OCI-LY7 (cell line): ENCODE data around the gene SLCO2B1. TPM values are rescaled to one million over a fixed set of nuclear protein-coding genes. Genes with fewer than 3 reads are reported as not detected.

Experiments used
- BruUV-seq: library from RNA; stranded (reverse); fragments of 400-500 nt; replicated peaks from 2 replicates; lab custom pipeline; 2021; lab: Mats Ljungman, UMichigan
- CTCF ChIA-PET: fragments of 300-600 bp; sonication (Branson Sonifier 250); formaldehyde crosslinking; loops from one replicate; lab custom pipeline; 2022; ENCODE audit warnings: antibody characterized with exemption; ENCODE audit not compliant: unreplicated experiment; lab: Charles Lee
- POLR2A ChIA-PET: fragments of 300-600 bp; sonication (Branson Sonifier 250); formaldehyde crosslinking; loops from one replicate; lab custom pipeline; 2022; ENCODE audit warnings: antibody characterized with exemption; lab: Charles Lee
- DNase-seq: peaks from one replicate; pipeline ENCODE4 v3.0.0-alpha.2; 2015; ENCODE audit warnings: low spot score
- H2AFZ ChIP-seq: fragments of 200-600 bp; sonication (generic), shearing (Covaris generic); 2 replicates; pipeline ENCODE4 v1.6.1; 2014; ENCODE audit warnings: mild to moderate bottlenecking, antibody characterized with exemption, low read length, moderate library complexity
- H3K27ac ChIP-seq: fragments of 200-600 bp; sonication (generic); 2 replicates; pipeline ENCODE4 v1.5.1; 2014; ENCODE audit warnings: mixed run types, low read depth, mild to moderate bottlenecking, moderate library complexity, low read length, inconsistent platforms; ENCODE audit not compliant: poor library complexity, severe bottlenecking
- H3K36me3 ChIP-seq: fragments of 200-600 bp; sonication (generic); 2 replicates; pipeline ENCODE4 v1.6.1; 2014; ENCODE audit warnings: mild to moderate bottlenecking, antibody characterized with exemption, low read length, moderate library complexity, mixed read lengths; ENCODE audit not compliant: insufficient read depth
- H3K4me1 ChIP-seq: fragments of 200-600 bp; sonication (generic); 2 replicates; pipeline ENCODE4 v1.5.1; 2014; ENCODE audit warnings: mild to moderate bottlenecking, low read length; ENCODE audit not compliant: insufficient read depth, poor library complexity, severe bottlenecking
- H3K4me2 ChIP-seq: fragments of 200-600 bp; sonication (generic); 2 replicates; pipeline ENCODE4 v1.6.1; 2014; ENCODE audit warnings: mild to moderate bottlenecking, low read length
- H3K4me3 ChIP-seq: fragments of 200-600 bp; sonication (generic); 2 replicates; pipeline ENCODE4 v1.5.1; 2014; ENCODE audit warnings: mild to moderate bottlenecking, low read depth, low read length; ENCODE audit not compliant: poor library complexity, severe bottlenecking
- H3K79me2 ChIP-seq: fragments of 200-600 bp; sonication (generic); 2 replicates; pipeline ENCODE4 v1.6.1; 2016; ENCODE audit warnings: low read depth, mild to moderate bottlenecking, low read length, moderate library complexity, mixed read lengths; ENCODE audit not compliant: insufficient read depth
- H3K9me2 ChIP-seq: fragments of 200-600 bp; sonication (generic); 2 replicates; pipeline ENCODE4 v1.6.1; 2016; ENCODE audit warnings: mild to moderate bottlenecking, low read length, mixed read lengths; ENCODE audit not compliant: insufficient read depth
- H3K9me3 ChIP-seq: fragments of 200-600 bp; sonication (generic); 2 replicates; pipeline ENCODE4 v1.6.1; 2014; ENCODE audit warnings: mild to moderate bottlenecking, mixed run types, low read length, mixed read lengths
- H4K20me1 ChIP-seq: fragments of 200-600 bp; sonication (generic); 2 replicates; pipeline ENCODE4 v1.6.1; 2014; ENCODE audit warnings: mild to moderate bottlenecking, antibody characterized with exemption, low read length, moderate library complexity, mixed read lengths; ENCODE audit not compliant: insufficient read depth
- EZH2phosphoT487 ChIP-seq: fragments of 200-600 bp; sonication (generic); IDR thresholded peaks from 2 replicates; pipeline ENCODE4 v1.6.1; 2018; ENCODE audit warnings: low read depth, borderline replicate concordance, mild to moderate bottlenecking, mixed run types, antibody characterized with exemption, low read length, moderate library complexity, mixed read lengths
- intact Hi-C: fragments of 100-400 bp; cut with micrococcal nuclease; formaldehyde crosslinking; loops from one replicate; pipeline ENCODE4 v1.10.0; 2022; ENCODE audit not compliant: unreplicated experiment
- total RNA-seq, 2 experiments: library from RNA; depleted of rRNA in 1 of 2; stranded (reverse); fragments of >200 nt in 1 of 2; shearing (Covaris generic) in 1 of 2; gene quantifications; 2 replicates each; pipeline ENCODE4 v1.2.3, GENCODE V29; 2014 to 2022
- TF ChIP-seq, protein P1 (sequence below): fragments of 200-600 bp; sonication (generic); conservative IDR thresholded peaks from 2 replicates; pipeline ENCODE4 v1.5.1; 2014; ENCODE audit warnings: mild to moderate bottlenecking, antibody characterized with exemption, low read length, moderate library complexity, mixed read lengths

SLCO2B1 gene
- total RNA-seq, 2 experiments from 2014 or later, result 0.03 TPM; not detected in 1

DNA sequence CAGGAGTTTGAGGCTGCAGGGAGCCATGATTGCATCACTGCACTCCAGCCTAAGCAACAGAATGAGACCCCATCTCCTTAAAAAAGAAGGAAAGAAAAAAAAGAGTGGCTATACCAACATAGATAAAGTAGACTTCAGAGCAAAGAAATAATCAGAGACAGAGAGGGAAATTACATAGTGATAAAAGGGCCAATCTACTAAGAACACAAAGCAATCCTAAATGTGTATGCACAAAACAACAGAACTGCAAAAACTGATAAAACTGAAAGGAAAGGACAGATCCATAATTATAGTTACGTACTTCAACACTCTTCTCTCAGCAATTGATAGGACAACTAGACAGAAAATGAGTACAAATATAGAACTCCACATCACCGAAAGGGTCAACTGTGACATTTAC lies 36.4 kb upstream of the SLCO2B1 start:
- ChIA-PET POLR2A (no interaction called here), CTCF (no interaction called here)
- intact Hi-C loops, result no loop called here
- Histone ChIP-seq H3K27ac (no peak overlapping the region), H3K36me3 (no peaks in the 10 kb centered on the region), H3K4me3 (no peak overlapping the region), H3K9me3 (peaks cover 6% of the 10 kb centered on the region; the same call in 1 of the 2 replicates), H4K20me1 (no peaks in the 10 kb centered on the region), H3K79me2 (no peaks in the 10 kb centered on the region), H2AFZ (no peak overlapping the region), H3K4me1 (no peaks in the 10 kb centered on the region), H3K4me2 (no peak overlapping the region), H3K9me2 (no peaks in the 10 kb centered on the region)
- TF ChIP-seq, protein P1, sequence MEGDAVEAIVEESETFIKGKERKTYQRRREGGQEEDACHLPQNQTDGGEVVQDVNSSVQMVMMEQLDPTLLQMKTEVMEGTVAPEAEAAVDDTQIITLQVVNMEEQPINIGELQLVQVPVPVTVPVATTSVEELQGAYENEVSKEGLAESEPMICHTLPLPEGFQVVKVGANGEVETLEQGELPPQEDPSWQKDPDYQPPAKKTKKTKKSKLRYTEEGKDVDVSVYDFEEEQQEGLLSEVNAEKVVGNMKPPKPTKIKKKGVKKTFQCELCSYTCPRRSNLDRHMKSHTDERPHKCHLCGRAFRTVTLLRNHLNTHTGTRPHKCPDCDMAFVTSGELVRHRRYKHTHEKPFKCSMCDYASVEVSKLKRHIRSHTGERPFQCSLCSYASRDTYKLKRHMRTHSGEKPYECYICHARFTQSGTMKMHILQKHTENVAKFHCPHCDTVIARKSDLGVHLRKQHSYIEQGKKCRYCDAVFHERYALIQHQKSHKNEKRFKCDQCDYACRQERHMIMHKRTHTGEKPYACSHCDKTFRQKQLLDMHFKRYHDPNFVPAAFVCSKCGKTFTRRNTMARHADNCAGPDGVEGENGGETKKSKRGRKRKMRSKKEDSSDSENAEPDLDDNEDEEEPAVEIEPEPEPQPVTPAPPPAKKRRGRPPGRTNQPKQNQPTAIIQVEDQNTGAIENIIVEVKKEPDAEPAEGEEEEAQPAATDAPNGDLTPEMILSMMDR, result no peak
- no peak for TF ChIP-seq EZH2phosphoT487
- DNase-seq, result no peak
- BruUV-seq, result no TSS peak

DNA sequence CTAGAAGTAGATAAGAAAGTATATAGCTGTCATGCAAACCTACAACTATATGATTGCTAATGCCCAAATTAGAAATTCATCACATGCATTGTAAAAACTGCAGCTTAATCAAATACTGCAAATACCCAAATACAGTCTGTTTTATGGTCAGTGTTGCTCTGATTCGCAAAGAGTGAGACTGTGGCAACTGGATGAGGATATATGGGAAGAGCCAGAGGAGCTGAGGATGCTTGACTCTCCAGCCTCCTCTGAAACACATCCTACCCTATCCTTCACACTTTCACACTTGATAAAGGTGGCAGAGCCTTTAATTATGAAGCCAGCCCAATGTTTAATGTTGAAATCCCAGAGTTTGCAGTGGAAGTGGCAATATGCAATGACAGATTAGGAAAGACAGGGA lies 32.3 kb upstream of the SLCO2B1 start:
- Histone ChIP-seq H3K4me2 (no peak overlapping the region), H3K9me2 (no peaks in the 10 kb centered on the region), H4K20me1 (no peaks in the 10 kb centered on the region), H2AFZ (no peak overlapping the region), H3K4me3 (no peak overlapping the region), H3K79me2 (no peaks in the 10 kb centered on the region), H3K27ac (no peak overlapping the region), H3K36me3 (no peaks in the 10 kb centered on the region), H3K9me3 (0 out of 2 replicates have a peak, but pooled peaks cover 6% of the 10 kb centered on the region), H3K4me1 (no peaks in the 10 kb centered on the region)
- intact Hi-C loops, result no loop called here
- DNase-seq, result no peak
- TF ChIP-seq EZH2phosphoT487, result no peak
- TF ChIP-seq, protein P1, result no peak
- POLR2A ChIA-PET, result no interaction called here
- BruUV-seq, result no TSS peak
- CTCF ChIA-PET, result no interaction called here

DNA sequence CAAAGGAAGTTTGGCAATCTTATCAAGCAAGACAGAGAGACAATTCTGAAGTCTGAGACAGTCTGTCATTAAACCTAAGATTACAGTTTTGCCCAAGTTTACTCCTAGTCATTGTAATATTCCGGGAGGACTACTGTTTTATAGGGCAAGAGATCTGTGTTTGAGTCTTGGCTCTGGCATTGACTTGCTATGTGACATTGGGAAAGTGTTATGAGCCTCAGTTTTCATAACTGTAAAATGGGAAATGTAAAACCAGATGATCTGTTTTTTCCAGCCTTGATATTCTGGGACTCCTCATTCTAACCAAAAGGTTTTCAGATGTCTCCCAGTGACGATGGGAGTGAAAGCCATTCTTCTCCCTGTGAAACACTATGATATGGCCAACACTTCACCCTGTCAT lies 24.3 kb upstream of the SLCO2B1 start:
- POLR2A ChIA-PET, result no interaction called here
- H2AFZ ChIP-seq, result no peak overlapping the region
- CTCF ChIA-PET, result no interaction called here
- H3K79me2 ChIP-seq, result no peaks in the 10 kb centered on the region
- no peaks in the 10 kb centered on the region for H3K4me1 ChIP-seq
- no TSS peak for BruUV-seq
- intact Hi-C loops, result no loop called here
- no peak overlapping the region for H3K4me2 ChIP-seq
- no peaks in the 10 kb centered on the region for H3K9me2 ChIP-seq
- H4K20me1 ChIP-seq, result no peaks in the 10 kb centered on the region
- H3K9me3 ChIP-seq, result no peaks in the 10 kb centered on the region
- no peaks in the 10 kb centered on the region for H3K36me3 ChIP-seq
- DNase-seq, result no peak
- H3K27ac ChIP-seq, result no peak overlapping the region
- no peak for TF ChIP-seq EZH2phosphoT487
- TF ChIP-seq, protein P1, result no peak
- no peak overlapping the region for H3K4me3 ChIP-seq
